Stimulated activated CD4-positive, alpha-beta T cell treated with anti-CD3 and anti-CD28 coated beads, TNF-alpha, amount 100 ng/mL, for 4 hours (primary cell): ENCODE measurements around the gene LDLRAD3.

Experiments
- DNase-seq, 3 experiments: peaks; one replicate each; pipeline ENCODE4 v3.0.0-alpha.2; 2020; ENCODE audit warnings: low read depth in 3 of 3

LDLRAD3 gene

GRCh38 chr11:36103933-36104530, 160.2 kb downstream of the LDLRAD3 start:
- DNase-seq, result no peak

GRCh38 chr11:36104660-36104992, 160.8 kb downstream of the LDLRAD3 start:
- no peak for DNase-seq

GRCh38 chr11:36105743-36106581, 162.1 kb downstream of the LDLRAD3 start:
- DNase-seq, result no peak

DNA sequence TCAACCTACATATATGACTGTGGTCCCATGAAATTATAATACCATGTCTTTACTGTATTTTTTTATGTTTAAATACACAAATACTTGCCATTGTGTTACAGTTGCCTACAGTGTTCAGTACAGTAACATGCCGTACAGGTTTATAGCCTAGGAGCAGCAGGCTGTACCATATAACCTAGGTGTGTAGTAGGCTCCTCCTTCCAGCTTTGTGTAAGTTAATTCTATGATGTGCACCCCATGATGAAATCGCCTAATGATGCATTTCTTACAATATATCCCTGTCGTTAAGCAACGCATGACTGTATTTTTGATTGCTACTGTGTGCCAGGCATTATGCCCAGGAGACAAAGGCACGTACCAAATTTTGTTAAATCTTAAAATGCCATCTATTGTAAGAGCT, 163.7 kb downstream of the LDLRAD3 start:
- DNase-seq, result no peak

GRCh38 chr11:36108881-36109589, 165.2 kb downstream of the LDLRAD3 start:
- DNase-seq, result no peak

DNA sequence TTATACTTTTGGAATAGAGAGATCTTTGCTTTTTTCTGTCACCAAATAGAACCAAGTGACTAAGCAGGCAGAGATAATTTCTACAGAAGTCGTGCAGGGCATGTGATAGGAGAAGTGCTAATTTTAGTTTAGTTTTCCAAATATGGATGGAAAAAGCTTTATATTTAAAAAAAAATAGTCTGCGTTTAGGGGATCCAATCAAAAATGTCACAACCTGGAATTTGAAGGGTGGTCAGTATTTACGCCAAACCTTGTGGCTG, 165.7 kb downstream of the LDLRAD3 start:
- DNase-seq, result no peak

GRCh38 chr11:36109850-36110606, 166.2 kb downstream of the LDLRAD3 start:
- no peak for DNase-seq

GRCh38 chr11:36110668-36111410, 167.0 kb downstream of the LDLRAD3 start:
- DNase-seq, result no peak

- no peak for DNase-seq
Measured at GRCh38 chr11:36114095-36114494, 170.2 kb downstream of the LDLRAD3 start.

- DNase-seq, result no peak
Measured at GRCh38 chr11:36115378-36115801, 171.5 kb downstream of the LDLRAD3 start.

- DNase-seq, result no peak
Measured at GRCh38 chr11:36116161-36116560, 172.3 kb downstream of the LDLRAD3 start.

GRCh38 chr11:36118084-36118483, 174.2 kb downstream of the LDLRAD3 start:
- DNase-seq, result no peak

DNA sequence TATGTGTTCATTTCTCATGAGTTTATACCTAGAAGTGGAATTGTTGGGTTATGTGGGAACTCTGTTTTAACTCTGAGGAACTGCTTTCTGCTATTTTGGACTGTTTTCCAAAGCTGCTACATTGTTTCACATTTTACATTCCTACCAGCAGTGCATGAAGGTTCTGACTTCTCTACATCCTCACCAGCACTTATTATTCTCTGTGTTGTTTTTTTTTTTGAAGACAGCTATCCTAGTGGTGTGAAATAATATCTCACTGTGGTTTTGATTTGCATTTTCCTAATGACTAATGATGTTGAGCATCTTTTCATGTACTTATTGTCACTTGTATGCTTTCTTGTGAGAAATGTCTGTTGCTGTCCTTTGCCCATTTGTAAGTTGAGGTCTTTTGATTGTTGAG, 175.4 kb downstream of the LDLRAD3 start:
- DNase-seq, result no peak

DNA sequence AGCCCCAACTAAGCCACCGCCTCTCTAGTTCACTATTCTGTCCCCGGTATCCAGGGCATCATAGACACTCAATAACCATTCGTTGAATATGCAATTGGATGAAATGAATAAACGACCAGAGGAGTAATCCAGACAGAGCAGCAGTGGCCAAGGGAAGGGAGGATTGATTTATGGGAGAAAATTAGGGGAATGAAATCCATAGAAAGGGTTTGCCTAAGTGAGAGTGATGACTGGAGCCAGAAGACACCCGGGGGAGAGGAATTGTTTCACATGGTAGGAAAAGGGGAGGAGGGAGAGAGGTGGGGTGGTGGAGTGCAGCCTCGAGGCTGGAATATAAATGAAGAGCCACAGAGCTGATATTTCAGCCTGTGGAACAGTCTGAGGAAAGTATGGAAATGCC, 177.2 kb downstream of the LDLRAD3 start:
- no peak for DNase-seq

DNA sequence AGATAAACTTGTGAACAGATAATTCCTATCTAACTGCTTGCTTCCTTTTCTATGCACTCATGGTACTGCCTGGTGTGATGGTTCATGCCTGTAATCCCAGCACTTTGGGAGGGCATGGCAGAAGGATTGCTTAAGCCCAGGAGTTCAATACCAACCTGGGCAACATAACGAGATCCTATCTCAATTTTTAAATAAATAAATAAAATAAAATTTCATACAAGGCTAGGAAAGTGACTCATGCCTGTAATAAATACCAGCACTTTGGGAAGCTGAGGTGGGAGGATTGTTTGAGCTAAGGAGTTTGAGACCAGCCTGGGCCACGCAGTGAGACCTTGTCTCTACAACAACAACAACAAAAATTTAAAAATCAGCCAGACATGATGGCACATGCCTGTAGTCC, 178.8 kb downstream of the LDLRAD3 start:
- DNase-seq, result no peak

DNA sequence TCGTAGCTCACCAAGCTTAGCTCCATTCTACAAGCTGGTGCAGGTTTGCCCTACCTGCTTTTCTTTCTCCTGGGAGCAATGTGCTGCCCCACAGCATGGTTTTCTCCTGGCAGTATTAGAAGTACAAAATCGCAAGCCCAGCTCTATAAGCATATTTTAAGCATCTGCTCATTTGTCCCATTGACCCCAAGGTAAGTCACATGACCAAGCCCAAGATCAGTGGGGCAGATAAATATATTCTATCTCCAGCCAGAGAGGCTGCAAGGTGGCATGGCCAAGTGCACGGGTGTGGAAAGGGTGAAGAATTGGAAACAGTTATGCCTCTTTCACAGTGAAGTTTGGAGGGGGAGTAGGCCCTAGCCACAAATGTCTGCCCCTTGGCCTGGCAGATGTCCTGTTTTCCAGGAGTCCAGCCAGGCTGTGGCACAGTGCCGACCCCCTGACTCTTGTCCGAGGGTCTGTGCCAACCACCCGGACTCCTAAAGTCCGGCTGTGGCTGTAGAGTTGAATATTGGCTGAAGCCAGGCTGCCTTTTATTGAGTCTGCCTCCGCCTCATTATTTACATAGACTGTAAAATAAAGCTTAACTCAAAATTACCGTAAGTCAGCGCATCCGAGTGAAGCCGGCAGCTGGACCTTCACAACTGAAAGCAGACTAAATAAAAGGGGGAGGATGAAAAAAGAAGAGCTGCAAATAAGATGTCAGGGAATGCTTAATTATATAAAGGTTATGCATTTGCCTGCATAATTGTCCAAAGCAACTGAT, 179.7 kb downstream of the LDLRAD3 start:
- no peak for DNase-seq

DNA sequence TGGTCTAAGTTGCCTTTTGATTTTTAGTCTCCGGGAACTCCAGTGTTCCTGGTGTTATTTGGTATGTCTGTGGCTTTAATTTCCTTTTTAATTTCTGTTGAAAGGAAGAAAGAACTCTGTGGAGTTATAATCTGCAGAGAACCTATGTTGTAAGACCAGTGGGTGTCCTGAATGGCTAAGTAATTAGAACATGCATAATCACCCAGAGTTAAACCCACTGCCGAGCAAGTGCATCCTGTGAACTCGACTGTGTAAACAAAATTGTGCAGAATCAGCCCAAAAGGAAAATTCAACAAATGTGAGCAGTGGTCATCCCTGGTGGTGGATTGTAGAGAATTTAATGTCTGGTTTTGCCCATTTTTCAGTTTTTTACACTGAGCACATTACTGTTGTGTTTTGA, 182.8 kb downstream of the LDLRAD3 start:
- DNase-seq, result no peak

DNA sequence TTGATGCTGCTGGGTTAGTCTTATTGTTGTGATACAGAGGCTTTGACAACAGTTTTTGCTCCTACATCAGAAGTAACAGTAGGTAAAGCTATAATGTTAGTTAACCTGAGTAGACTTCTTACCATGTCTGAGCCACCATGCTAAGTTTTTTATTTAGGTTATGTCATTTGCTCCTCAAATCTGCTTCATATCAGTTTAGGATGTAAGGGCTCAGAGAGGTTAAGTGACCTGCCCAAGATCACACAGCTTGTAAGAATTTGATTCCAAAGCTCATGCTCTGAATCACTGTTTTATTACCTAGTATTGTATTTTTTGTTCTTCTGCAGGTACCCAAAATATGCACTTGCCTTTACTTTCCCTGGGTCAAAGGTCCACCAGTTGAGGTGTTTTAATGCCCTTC, 183.7 kb downstream of the LDLRAD3 start:
- DNase-seq, result no peak

- DNase-seq, result no peak
Measured at GRCh38 chr11:36129955-36130354, 186.1 kb downstream of the LDLRAD3 start.

DNA sequence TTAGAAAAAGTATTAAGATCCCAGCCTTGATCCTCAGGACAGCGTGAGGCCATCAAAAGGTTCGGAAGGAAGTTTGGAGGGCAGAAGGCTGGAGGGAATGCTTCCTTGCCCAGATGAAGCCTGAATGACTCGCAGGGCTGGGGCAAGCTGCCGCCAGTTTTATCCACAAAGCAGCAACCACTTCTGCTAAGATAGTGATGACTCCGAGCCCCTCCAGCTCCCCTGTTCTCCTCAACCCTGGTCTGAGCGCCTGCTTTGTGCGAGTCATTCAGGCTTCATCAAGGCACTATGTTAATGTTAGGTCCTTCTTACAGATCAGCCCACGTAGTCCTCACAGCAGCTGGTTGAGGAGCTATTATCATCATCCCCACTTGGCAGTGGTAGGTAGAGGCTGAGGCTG, 186.5 kb downstream of the LDLRAD3 start:
- DNase-seq, result no peak
